NCI-H1105 treated with DMSO at 0.1 percent for 48 hours (cell line): Measurements from ENCODE around the gene ZNG1B.
"Not testable (repeated sequence)": the region's sequence is repeated elsewhere in the genome, so short reads cannot be mapped to it uniquely, and the experiment has no call there.

Experiments used
- DNase-seq: peaks from one replicate; lab custom pipeline; 2025; lab: John Stamatoyannopoulos, UW

The ZNG1B gene

DNA sequence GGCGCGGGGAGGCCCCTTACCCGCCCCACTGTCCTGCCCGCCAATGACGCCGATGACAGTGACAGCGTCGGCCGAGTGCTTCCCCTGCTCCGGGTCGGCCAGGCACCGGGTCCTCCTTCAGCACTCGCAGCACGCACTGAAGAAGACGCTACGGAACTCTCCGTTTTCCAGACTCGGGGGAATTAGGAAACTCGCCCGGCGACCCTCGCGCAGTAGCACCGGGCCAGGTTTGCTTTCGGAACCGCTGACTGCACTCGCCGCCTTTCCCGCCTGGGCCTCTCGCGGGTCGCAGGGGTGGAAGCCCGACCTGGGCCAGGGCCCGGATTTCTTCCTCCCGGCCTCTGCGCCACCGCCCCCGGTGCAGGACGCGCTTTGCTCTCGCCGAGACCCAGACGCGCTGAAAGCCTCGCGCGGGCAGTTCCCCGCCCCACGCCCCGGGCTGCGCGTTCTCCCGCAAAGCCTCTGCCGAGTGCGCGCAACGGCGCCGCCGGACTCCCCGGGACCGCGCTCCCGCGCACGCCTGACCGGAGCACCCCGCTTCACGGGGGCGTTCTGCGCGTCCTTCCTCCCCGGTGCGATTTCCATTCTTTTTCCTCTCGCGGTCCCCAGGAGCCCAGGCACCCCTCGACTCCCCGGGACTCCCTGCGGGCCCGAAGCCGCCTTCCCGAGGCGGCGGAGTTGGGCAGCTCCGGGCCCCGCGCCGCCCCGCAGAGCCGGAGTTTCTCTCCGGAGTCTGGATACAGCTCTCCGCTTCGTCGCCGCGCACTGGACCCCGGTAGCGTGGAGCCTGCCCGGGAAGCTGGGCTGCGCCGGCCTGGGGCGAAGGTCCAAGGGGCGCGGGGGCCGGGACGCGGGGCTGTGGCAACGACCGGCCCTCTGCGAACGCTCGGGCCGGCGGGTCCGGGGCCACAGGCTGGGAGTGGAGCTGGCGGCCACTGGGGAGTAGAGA lies 65.9 kb downstream of the ZNG1B start:
- DNase-seq = not testable (repeated sequence)

GRCh38 chr2:113504081-113504480 lies 66.6 kb downstream of the ZNG1B start:
- not testable (repeated sequence) for DNase-seq

GRCh38 chr2:113507394-113508140 lies 70.1 kb downstream of the ZNG1B start:
- not testable (repeated sequence) for DNase-seq

- not testable (repeated sequence) for DNase-seq
Observed at GRCh38 chr2:113508187-113508586, 70.7 kb downstream of the ZNG1B start.

GRCh38 chr2:113510913-113511312 lies 73.4 kb downstream of the ZNG1B start:
- DNase-seq = not testable (repeated sequence)

GRCh38 chr2:113511859-113512258 lies 74.4 kb downstream of the ZNG1B start:
- not testable (repeated sequence) for DNase-seq

GRCh38 chr2:113515457-113515856 lies 78.0 kb downstream of the ZNG1B start:
- not testable (repeated sequence) for DNase-seq

- not testable (repeated sequence) for DNase-seq
Observed at GRCh38 chr2:113515995-113516394, 78.5 kb downstream of the ZNG1B start.

GRCh38 chr2:113517025-113517424 lies 79.5 kb downstream of the ZNG1B start:
- DNase-seq = not testable (repeated sequence)

- DNase-seq = not testable (repeated sequence)
Observed at GRCh38 chr2:113520837-113521236, 83.3 kb downstream of the ZNG1B start.

DNA sequence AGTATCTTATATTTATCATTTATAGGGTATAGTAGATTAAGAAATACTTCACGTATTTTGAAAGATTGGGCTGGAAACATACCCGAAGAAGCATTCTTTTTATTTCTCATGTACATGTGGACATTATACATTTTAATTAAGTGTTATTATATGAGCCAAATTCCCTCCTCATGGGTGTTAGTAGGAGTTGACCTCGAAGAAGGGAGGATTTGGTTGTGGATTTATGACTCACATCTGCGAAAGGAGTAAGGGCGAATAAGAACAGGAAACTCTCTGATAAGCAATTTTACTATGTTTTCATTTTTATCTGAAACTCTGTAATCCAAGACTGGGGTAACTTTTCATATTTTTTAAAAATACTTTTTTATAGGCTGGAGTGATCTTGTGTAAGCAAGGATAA lies 84.0 kb downstream of the ZNG1B start:
- not testable (repeated sequence) for DNase-seq

DNA sequence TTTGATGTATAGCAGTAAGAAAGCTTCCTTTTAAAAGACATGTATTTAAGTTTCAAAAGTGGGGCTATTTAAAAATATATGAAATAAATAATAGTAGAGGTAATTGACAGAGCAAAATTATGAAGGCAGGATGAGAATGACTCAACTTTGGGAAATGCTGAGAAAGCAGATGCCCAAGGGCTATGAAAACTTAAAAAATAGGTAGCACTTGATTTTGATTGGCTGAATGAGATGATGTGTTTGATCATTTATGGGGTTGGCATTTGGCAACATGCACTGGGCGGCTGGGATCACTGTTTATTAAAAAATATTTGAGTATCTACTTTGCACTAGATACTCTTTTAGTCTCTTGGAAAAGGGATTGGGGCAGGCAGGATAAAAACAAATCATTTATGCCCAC lies 87.5 kb downstream of the ZNG1B start:
- not testable (repeated sequence) for DNase-seq

- not testable (repeated sequence) for DNase-seq
Observed at GRCh38 chr2:113527350-113528045, 90.0 kb downstream of the ZNG1B start.

- not testable (repeated sequence) for DNase-seq
Observed at GRCh38 chr2:113528126-113528525, 90.6 kb downstream of the ZNG1B start.

DNA sequence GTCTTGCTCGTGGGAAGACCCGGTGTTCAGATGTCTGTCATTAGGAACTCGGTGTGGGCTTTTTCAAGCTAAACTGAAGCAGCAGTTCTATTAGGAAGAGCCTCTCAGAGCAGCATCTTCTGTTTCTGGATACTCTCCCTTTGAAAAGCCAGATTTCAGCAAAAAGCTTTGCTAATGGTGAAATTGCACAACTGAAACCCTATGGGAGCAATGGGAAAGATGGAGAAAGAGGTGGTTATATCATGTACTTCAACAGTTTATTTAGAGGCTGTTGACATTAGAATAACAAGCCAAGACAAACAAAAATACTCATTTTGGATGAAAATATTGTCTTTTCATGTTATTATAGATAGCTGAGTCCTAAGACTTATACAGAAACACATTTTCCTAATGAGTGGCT lies 91.4 kb downstream of the ZNG1B start:
- not testable (repeated sequence) for DNase-seq

DNA sequence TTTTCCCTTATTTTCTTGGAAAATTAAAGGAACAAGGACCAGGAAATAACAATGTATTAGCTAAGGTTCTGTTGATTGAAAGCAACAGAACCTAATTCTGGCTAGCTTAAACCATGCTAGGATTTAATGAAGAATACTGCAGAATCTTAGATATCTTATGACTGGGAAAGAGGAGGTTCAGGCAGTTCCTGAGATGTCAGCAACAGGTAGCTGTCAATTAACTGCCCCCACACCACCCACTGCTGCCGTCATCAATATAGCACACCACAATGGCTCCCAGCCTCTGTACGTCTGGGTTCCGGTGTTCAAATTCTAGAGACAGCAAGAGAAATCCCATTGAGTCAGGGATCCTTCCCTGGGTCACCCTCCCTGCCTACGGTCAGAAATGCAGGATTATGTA lies 95.5 kb downstream of the ZNG1B start:
- not testable (repeated sequence) for DNase-seq

- not testable (repeated sequence) for DNase-seq
Observed at GRCh38 chr2:113536573-113536972, 99.1 kb downstream of the ZNG1B start.

DNA sequence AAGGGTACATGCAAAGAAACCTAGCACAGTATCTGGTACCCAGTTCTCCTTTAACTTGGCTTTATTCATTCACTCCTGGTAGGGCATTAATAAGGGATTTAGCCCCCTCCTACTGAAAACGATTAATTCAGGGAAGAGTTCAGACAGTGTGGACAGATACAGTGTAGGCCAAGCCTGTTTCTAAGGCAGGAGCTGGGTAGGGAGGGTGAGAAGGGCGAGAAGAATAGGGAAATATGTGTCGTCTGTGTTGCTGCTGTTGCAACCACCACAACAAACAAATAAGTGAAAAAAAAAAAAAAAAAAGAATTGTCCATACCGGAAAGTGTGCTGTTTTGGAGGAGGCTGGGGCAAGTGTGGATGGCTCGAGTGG lies 103.3 kb downstream of the ZNG1B start:
- not testable (repeated sequence) for DNase-seq

DNA sequence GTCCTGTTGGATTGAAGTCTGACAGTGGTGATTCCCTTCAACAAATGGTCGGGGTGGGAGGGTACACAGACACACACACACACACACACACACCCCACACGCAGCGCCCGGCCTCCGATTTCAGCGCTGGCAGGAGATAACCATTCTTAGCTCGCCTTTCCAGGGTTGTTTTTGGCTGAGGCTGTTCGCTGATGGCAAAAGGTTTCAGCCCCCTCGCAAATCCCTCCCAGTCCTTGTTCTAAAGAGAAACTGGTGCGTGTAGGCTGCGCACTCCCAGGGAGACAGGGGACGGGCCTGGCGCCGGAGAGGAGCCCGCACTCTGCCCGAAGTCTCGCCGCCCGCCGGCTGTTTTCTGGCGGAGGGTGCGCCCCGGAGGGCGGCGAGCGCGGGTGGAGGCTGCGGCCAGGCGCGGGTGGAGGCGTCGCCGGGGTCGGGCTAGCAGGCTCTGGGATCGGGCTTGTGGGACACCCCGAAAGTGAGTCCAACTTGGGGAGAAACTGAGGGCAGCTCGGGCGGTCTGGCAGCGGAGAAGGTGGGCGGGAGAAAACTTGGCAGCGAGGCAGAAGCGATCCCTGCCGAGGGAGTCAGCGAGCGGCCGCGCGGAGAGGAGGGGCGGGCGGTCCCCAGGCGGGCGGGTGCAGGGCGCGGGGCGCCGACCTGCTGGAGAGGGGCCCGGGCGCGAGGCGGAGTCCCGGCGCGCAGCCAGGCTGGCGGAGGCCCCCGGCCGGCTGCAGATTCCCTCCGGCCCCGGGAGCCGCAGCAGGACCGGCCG lies 103.9 kb downstream of the ZNG1B start:
- not testable (repeated sequence) for DNase-seq

- DNase-seq = not testable (repeated sequence)
Observed at GRCh38 chr2:113541976-113542485, 104.5 kb downstream of the ZNG1B start.

DNA sequence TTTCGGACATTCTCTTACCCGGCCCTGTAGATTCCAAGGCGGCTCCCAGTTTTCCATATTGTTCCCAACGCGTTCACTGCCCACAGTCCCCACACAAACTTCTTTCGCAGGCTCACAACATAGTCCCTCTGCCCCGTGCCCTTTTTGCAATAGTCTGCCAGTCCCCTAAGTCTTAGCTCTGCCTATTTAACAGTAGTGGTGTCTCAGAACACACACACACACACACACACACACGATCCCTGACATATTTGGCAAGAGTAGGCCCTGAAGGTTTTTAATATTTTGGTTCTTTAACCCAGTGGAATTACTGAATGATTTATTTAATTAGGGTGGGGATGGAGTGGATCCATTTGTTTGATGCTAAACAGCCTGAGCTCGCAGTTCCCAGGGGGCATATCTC lies 105.0 kb downstream of the ZNG1B start:
- DNase-seq = not testable (repeated sequence)
